NCI-H2196 treated with DMSO at 0.1 percent for 48 hours (cell line): ENCODE results near the gene HSP90AB1.

Source experiments
- DNase-seq: peaks from one replicate; lab custom pipeline; 2025; ENCODE audit not compliant: unreplicated experiment; lab: John Stamatoyannopoulos, UW

Gene HSP90AB1

DNA sequence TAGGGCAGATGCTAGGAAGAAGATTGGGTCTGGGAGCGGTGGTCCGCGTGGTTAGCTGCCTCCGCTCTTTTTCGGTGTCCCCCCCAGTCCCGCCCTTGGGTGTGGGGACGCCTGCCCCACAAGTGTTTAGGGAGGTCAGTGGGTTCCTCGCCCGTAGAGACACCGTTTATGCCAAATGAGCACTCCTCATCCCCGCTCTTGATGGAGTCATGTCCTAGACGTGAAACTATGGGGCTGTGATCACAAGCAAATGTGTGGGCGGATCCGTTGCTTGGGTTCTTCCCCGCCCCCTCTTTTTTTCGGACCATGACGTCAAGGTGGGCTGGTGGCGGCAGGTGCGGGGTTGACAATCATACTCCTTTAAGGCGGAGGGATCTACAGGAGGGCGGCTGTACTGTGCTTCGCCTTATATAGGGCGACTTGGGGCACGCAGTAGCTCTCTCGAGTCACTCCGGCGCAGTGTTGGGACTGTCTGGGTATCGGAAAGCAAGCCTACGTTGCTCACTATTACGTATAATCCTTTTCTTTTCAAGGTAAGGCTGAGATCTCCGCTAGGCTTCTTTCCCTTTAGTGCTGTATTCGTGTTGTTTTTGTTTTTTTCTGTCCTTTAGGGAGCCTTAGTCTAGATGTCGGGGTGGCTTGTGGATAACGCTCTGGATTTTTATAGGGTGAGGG lies at the start of gene HSP90AB1:
Gene HSP90AB1 (plus strand): TSS at position 439 of the 675 bp plus-strand sequence. CDS start 1,529 bp downstream, outside the sequence.
- DNase-seq, result peak; percentile 97

DNA sequence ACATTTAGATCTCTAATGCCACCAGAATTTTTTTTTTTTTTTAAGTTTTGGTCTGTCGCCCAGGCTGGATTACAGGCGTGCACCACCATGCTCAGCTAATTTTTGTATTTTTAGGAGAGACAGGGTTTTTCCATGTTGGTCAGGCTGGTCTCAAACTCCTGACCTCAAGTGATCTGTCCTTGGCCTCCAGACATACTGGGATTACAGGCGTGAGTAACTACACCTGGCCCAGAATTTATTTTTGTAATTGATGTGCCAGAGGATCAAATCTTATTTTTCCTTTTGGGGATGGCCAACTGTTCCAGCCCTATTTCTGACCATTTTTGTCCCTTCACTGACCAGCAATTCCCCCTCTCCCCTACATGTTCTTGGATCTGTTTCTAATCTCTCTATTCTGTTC lies 48.2 kb upstream of the HSP90AB1 start:
- DNase-seq, result no peak

DNA sequence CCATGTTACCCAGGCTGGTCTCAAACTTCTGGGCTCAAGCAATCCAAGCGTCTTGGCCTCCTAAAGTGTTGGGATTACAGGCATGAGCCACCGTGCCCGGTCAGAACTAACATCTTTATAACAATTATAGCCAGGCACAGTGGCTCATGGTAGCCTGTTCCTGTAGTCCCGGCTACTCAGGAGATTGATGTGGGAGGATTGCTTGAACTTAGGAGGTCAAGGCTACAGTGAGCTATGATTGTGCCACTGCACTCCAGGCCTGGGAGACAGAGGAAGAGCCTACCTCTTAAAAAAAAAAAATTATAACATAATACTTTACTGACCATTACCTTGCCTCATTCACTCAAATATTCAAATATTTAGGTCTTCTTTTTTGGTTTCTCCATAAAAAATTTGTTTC lies 47.0 kb upstream of the HSP90AB1 start:
- no peak for DNase-seq

DNA sequence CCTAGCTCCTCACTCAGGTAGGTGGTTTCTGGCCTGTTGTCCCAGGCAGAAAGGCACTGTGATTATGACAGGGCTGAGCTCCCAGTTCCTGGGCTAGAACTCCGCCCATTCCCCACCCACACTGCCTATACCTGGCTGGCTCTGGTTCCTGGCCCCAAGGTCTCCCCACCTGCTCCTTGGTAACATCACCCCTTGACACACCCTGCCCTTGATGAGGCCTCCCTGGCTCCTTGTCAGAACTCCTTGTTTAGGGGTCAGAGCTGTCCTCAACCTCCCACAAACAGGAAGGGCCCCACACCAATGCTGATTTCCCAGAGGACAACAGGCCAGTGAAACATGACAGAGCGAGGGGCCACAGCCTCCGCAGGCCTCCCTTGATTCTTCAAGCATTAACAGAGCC lies 45.7 kb upstream of the HSP90AB1 start:
- no peak for DNase-seq

DNA sequence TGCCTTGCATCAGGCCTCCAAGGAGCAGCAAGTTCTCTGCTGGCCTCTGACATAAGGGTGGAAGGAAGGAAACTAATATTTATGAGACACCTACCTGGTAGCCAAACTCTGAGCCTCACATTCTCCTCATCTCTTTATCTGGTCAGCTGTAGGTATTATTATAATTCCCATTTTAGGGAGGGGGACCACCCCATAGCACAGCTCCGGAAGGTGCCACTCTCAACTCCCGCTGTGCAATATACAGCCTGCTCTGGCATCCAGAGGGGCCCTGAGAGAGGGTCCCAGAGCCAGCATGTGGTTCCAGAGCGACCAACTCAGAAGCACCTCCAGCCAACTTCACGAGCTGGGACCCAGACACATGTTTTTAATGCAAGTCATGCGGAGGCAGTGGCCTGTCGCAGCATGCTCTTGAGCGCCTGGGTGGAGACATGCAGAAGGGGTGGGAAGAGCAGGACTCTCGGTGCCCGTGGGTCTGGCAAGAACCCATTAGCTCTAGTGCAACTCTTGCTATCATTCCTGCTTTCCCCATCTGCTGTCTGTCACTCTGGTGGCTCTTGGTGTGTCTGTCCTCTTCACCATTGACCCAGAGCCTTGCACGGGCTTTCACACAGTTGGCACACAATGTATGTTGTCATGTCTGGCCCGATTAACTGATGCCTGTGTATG lies 45.1 kb upstream of the HSP90AB1 start:
- DNase-seq, result no peak

DNA sequence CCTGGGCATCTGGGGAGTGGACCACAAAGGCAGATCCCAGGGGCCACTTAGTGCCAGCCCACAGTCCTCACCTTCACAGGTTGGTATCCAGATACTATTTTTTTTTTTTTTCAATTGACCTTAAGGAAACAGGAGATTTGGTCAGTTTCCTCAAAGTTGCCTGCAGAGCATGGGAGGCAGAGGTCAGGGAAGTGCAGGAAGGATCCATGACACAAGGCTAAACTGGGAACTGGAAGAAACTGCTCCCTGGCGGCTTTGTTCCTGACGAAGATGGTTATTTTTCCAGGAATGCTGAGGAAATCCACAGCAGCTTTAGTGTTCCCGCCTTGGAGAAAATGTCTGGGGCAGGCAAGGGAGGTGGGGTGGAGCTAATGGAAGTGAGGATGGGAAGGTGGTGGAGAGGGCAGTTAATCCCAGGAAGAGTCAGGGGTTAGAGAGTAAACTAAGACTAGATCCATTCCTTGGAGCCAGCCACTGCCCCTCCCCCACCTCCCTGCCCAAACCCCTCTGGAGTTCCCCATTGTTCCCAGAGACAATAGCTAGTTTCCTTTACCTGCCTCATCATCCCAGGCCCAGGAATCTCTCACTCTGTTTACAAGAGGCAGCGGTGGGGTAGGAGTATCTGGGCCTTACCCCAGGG lies 44.4 kb upstream of the HSP90AB1 start:
- DNase-seq, result no peak

DNA sequence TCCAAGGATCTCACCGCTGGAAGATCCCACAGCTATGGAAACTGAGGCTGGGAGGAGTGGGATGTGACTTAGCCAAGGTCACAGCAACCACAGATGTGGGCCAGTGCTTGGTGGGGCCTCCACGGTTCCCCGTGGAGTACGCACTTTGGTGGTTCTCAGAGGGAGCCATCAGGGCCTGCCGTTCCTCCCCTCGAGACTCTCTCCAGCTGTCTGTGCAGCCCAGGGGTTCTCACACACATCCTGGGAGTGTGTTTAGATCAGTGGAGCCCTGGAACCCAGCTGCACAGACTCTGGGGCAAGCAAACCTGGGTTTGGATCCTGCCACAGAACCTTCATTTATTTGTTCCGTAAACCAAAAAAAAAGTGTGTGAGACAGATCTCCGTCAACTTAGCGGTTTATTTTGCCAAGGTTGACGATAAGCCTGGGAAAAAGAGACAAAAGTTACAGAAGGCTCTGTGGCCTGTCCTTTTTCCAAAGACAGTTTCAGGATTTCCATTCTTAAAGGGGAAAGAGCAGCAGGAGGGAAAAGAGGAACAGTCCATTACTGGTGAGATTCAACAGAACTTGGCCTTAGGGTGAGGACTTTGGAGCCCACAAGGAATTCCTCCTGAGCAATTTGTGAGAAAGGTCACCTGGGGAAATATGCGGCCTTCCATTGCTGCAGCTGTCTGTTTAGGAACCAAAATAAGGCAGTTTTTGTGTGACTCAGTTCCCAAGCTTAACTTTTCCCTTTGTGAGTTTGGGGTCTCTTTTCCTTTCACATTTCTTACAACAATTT lies 43.7 kb upstream of the HSP90AB1 start:
- DNase-seq, result no peak

DNA sequence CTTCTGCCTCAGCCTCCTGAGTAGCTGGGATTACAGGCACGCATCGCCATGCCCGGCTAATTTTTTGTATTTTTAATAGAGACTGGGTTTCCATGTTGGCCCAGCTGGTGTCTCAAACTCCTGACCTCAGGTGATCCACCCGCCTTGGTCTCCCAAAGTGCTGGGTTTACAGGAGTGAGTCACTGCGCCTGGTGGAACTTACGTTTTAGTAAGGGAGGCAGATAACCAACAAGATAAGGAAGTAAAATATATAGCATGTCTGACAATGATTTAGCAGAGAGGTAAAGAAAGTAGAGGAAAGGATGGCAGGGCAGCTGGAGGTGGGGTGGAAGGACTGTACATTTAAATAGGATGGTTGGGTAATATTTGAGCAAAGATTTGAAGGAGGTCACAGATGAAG lies 42.9 kb upstream of the HSP90AB1 start:
- no peak for DNase-seq

DNA sequence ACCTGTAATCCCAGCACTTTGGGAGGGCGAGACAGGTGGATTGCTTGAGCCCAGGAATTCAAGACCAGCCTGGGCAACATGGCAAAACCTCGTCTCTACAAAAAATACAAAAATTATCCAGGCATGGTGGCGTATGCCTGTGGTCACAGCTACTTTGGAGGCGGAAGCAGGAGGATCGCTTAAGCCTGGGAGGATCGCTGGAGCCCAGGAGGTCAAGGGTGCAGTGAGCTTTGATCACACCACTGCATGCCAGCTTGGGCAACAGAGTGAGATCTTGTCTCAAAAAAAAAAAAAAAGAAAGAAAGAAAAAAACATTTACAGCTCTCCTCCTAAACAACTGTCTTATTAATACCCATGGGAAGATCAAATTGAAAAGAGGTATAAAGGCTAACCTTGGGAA lies 38.9 kb upstream of the HSP90AB1 start:
- DNase-seq, result no peak

DNA sequence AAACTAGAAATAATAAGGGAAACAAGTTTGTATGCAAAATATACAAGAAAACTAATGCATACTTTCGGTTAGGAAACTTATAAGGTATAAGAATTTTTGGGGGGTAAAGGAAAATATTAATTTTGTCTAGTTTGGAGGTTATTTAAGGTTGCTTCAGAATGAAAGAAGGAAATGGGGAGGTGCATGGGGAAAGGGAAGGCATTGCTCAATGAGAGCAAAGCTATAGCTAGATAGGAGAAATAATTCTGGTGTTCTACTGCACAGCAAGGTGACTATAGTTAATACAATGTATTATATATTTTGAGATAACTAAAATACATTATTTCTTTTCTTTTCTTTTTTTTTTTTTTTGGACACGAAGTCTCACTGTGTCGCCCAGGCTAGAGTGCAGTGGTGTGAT lies 35.6 kb upstream of the HSP90AB1 start:
- no peak for DNase-seq

DNA sequence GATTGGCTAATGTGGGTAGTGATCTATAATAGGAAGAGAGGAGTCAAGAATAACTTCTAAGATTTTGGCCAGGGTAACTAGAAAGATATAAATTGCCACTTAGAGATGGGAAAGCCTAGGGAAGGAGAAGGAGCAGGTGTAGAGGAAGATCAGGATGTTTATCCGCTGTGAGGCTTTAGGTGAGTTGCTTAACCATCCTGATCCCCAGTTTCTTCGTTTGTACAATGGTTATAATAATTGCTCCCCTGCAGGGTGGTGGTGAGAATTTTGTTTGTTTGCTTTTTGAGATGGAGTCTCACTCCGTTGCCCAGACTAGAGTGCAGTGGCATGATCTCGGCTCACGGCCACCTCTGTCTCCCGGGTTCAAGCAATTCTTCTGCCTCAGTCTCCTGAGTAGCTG lies 32.6 kb upstream of the HSP90AB1 start:
- no peak for DNase-seq

DNA sequence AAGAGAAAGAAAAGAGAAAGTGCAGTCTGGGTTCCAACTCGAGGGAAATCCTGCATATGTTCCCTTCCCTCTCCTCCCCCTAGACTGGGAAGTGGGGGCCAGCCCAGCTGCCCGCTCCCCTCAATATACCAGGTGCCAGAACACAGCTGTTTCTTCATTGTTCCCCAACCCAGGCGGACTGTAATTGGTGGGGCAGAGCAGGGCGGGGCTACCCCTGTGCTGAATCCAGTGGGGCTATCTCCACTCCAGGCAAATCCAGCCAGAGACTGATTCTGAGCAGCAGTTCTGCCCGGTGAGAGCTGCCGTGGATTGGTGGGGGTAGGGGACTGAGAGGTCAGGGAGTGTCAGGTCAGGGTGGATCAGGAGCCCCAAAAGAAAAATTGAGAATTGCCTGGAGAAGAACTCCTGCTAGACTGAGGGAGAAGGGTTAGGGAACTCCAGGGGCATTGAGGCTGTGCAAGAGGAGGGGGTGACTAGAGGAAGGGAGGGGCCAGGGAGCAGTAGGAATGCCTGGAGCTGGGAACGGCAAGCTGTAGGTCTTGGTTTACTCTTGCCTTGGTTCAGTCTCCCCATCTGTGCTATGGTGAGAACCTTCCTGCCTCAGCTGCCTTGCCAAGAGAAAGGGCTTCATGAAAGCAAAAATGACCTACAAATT lies 30.1 kb upstream of the HSP90AB1 start, which contains the start of gene MYMX:
Gene MYMX (plus strand): TSS at position 250 of the 655 bp plus-strand sequence. CDS start 546 bp downstream, outside the sequence.
- no peak for DNase-seq

DNA sequence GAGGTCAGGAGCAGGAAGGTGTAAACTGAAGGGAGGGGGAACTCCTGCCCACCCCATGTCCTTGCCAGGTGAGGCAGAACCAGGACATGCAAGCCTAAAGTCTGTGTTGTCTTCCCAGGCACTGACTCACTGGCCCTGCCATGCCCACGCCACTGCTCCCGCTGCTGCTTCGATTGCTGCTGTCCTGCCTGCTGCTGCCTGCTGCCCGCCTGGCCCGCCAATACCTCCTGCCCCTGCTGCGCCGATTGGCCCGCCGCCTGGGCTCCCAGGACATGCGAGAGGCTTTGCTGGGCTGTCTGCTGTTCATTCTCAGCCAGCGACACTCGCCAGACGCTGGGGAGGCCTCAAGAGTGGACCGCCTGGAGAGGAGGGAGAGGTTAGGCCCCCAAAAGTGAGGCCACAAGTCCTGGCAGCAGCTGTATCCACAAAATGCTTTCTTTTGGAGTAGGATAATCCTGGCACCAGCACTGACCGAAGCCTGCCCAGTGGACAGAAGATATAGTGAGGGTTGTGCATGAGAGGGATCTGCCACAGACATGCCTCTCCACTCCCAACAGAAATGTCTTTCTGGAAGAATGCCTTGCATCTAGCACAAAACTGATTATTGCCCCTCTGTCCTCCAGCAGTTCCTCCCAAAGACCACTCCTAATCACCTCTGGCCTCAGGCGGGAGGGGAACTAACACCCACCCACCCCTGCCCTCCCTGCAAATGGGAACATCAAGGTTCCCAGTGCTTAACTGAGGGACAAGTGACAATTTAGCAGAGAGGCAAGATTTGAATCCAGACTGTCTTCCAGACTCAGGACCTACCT lies 29.4 kb upstream of the HSP90AB1 start:
- no peak for DNase-seq

DNA sequence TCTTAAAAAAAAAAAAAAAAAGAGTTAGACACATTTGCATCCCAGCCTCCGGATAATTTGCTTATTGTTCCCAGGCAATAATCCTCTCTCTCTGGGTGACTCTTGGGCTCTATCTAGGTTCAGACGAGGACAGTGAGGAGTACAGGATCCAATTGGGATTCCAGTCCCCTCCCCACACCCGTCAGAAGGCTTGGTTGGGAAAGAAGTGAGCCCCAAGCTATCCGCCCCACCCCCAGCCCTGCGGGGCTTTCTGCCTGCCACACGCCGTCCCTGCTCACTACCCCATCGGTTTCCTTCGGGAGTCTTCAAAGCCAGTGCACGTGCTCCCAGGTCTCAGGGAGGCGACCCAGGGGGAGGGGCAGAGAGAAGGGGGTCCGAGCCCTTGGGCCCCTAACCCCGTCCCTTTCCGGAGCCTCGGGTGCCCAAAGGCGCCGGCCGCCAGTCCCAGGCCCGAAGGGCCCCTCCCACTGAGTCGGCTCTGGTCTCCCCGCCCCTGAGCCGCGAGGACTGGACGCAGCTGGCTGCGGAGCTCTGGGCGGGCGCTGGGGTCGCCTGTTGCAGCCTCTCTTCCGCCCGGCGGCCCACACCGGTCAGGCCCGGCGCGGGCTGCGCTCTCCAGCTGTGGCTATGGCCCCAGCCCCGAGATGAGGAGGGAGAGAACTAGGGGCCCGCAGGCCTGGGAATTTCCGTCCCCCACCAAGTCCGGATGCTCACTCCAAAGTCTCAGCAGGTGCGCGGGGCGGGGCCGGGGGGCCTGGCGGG lies 27.7 kb upstream of the HSP90AB1 start:
- DNase-seq, result peak; percentile 39

DNA sequence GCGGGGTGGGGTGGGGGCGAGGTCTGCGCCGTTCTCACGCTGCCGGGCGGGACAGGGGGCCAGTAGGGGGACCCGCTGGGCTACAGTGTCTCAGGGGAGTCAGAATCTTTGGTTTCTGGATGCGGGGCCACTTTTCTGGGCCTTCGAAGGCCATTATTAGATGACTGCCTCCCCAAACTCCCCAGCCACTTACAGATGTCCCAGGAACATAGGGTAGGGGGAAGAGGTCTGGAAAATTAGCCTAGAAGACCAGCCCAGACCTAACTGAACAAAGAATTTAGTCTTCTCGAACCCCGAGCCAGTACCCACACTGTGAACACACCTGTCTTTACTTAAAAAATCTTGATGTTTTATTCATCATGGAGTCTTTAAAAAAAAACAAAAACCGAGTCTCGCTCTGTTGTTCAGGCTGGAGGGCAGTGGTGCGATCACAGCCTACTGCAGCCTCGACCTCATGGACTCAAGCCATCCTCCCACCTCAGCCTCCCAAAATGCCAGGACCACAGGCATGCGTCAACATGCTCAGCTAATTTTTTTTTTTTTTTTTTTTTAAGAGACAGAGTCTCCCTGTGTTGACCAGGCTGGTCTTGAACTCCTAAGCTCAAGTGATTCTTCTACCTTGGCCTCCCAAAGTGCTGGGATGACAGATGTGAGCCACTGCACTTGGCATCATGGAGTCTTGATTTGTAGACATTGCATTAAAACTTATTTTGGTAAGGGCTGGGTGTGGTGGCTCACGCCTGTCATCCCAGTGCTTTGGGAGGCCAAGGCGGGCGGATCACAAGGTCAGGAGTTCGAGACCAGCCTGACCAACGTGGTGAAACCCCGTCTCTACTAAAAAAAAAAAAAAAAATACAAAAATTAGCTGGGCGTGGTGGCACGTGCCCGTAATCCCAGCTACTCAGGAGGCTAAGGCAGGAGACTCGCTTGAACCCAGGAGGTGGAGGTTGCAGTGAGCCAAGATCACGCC lies 26.8 kb upstream of the HSP90AB1 start:
- DNase-seq, result no peak

DNA sequence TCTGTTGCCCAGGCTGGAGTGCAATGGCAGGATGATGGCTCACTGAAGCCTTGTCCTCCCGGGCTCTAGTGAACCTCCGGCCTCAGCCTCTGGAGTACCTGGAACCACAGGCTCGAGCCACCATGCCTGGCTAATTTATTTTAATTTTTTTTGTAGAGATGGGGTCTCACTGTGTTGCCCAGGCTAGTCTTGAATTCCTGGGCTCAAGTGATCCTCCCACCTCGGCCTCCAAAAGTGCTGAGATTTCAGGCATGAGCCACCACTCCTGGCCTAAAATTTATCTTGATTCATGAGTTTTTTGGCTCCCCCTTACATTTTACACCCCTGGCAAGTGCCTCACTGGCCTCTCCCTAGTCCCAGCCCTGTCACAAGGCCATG lies 26.0 kb upstream of the HSP90AB1 start:
- no peak for DNase-seq

DNA sequence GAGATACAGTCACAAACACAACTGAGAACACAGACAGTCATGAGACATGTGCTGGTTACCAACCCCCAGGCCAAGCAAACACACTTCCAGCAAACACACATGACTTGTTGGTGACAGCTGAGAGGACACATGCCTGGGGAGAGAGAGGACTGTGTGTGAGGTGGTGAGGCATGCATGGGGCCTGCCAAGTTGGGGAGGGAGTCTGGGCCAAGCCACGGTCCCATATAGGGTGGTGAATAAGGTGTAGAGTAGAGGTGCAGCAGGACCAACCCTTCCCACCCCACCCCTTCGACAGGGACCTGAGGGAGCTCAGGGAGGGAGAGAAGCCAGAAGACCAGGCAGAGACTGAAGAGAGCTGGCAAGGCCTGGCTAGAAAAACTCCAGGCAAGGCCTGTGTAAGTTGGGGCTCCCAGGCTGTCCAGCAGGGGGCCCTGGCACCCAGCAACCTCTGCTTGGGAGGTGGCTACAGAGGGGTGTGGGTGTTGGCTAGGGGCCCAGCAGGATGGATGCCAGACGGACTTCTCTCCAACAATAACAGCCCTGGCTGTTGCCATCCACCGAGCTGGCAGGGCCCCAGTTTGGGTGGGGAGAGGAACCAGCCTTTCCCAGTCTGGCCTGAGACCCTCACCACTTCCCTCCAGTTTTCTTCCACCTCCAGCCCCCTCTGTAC lies 25.5 kb upstream of the HSP90AB1 start:
- peak; percentile 83 for DNase-seq

DNA sequence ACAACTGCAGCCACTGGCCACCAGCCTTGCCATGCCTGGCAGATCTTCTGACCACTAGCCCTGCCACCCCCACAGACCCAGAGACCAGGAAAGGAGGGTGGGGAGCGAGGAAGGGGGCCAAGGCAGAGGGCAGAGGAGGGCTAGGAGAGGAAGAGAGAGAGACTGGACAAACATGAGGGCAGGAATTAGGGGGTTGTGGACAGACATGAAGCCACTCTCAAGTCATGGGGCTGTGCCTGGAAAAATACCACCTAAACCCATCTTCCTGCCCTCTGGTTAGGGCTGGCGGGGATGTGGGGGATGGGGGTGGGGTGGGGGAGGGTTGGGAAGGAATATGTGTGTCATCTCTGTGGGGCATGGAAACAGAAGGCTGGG lies 25.0 kb upstream of the HSP90AB1 start:
- DNase-seq, result no peak
